GM12892 (cell line): ENCODE results near the gene SETD3.

Experiments used
- POLR2A ChIP-seq: IDR thresholded peaks from 2 replicates; pipeline ENCODE4 v1.6.1; 2011; ENCODE audit warnings: low read depth, low read length, control low read depth
- POLR2AphosphoS5 ChIP-seq: IDR thresholded peaks from 2 replicates; pipeline ENCODE4 v1.6.1; 2011; ENCODE audit warnings: low read depth, low read length, control low read depth
- TAF1 ChIP-seq: IDR thresholded peaks from 2 replicates; pipeline ENCODE4 v1.6.1; 2011; ENCODE audit warnings: low read depth, mild to moderate bottlenecking, control low read depth, low read length, borderline replicate concordance

- TF ChIP-seq POLR2A: no peak
- TF ChIP-seq TAF1: no peak
- TF ChIP-seq POLR2AphosphoS5: no peak
These were observed 5.5 kb downstream of the SETD3 start for GRCh38 chr14:99475179-99475578.
